Small intestine (tissue), 7 donors: ENCODE data around the gene GALNT7. TPM values are rescaled to one million over a fixed set of nuclear protein-coding genes. Genes with fewer than 3 reads are reported as not detected.

Source experiments
- DNase-seq, 2 donors: peaks; one replicate each; pipeline versions ENCODE4 v3.0.0 to v3.0.0-alpha.2; 2013
- FAIRE-seq: peaks from 2 replicates; lab custom pipeline; 2012; peaks lifted over from hg19 to GRCh38; lab: Jason Lieb, UNC
- H3K27ac ChIP-seq, 3 donors: one replicate each; pipeline ENCODE4 v1.5.1; 2013; ENCODE audit warnings: low read length in 2 of 3, mild to moderate bottlenecking in 2 of 3, control low read depth in 1 of 3, inconsistent platforms in 1 of 3, low read depth in 1 of 3, moderate library complexity in 1 of 3
- H3K27me3 ChIP-seq, 3 donors: one replicate each; pipeline ENCODE4 v1.6.1; 2013; ENCODE audit warnings: low read length in 3 of 3, inconsistent platforms in 1 of 3; ENCODE audit not compliant: control insufficient read depth in 3 of 3, insufficient read depth in 3 of 3
- H3K36me3 ChIP-seq, 3 donors: one replicate each; pipeline ENCODE4 v1.6.1; 2013; ENCODE audit warnings: low read length in 3 of 3, inconsistent platforms in 1 of 3, low read depth in 1 of 3, mild to moderate bottlenecking in 1 of 3, moderate library complexity in 1 of 3; ENCODE audit not compliant: control insufficient read depth in 3 of 3, insufficient read depth in 2 of 3
- H3K4me1 ChIP-seq, 3 donors: one replicate each; pipeline ENCODE4 v1.6.1; 2013; ENCODE audit warnings: low read length in 2 of 3, inconsistent platforms in 1 of 3, low read depth in 1 of 3, mild to moderate bottlenecking in 1 of 3, moderate library complexity in 1 of 3; ENCODE audit not compliant: control insufficient read depth in 3 of 3, insufficient read depth in 2 of 3
- H3K4me3 ChIP-seq, 3 donors: one replicate each; pipeline ENCODE4 v1.5.1; 2013; ENCODE audit warnings: low read length in 3 of 3, control low read depth in 1 of 3, inconsistent platforms in 1 of 3, low read depth in 1 of 3, mild to moderate bottlenecking in 1 of 3, moderate library complexity in 1 of 3
- H3K9me3 ChIP-seq, 2 donors: one replicate each; pipeline ENCODE4 v1.6.1; 2013; ENCODE audit warnings: low read depth in 1 of 2, low read length in 1 of 2; ENCODE audit not compliant: control insufficient read depth in 2 of 2, insufficient read depth in 1 of 2
- WGBS, 3 donors: extraction: QIAGEN DNeasy Blood & Tissue Kit; methylation state at CpG; one replicate each; pipeline ENCODE4 v1.1.7; 2013; 5-methylcytosine and 5-hydroxymethylcytosine counted together
- polyA plus RNA-seq, 4 donors: library from polyadenylated mRNA; stranded (reverse) in 3 of 4; unstranded in 1 of 4; fragments of 200-250 nt in 3 of 4; fragments of 120-200 nt in 1 of 4; gene quantifications; one replicate each; pipeline versions ENCODE4 v1.2.1 to v1.2.3, GENCODE V29; 2013
- donor health status: healthy with polysubstance abuse.
- donor health status: control.
- donor health status: control.
- donor health status: Bipolar disorder and iron deficiency.
- donor health status: healthy.

GALNT7 gene
- polyA plus RNA-seq, 4 donors, result 10.0 to 58.4 (median 19.5) TPM

DNA sequence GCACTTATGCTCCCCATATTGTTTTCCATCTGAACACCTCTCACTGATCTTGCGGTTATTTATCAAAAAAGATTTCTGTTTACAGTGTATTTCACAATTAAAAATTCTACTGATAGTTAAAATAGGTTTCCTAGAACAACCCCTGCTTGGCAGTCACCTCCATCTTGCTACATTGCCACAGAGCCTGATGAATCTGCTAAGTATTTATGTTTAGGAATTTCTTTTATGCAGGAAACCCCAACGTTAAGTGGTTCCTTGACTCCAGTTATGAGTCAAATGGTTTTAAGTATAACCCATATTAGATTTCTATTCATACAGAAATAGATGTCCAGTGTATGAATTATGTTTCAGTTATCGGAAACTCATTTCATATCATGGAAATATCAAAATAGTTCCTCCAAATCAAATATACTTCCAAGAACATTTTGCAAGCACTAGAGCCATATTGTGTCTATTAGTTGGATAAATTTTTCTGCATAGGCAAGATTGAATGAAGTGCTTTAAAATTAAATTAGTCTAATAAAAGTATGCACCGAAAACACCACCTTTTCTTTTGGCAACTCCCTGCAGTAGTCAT, 20.6 kb downstream of the GALNT7 start:
- no peak for FAIRE-seq
- Histone ChIP-seq H3K4me1 (peaks cover 0 to 46% (median 8%) of the 10 kb centered on the region in 3 donors), H3K36me3 (no peaks in the 10 kb centered on the region), H3K4me3 (no peak overlapping the region), H3K27ac (no peak overlapping the region), H3K27me3 (no peaks in the 10 kb centered on the region), H3K9me3 (no peaks in the 10 kb centered on the region)
- no peak for DNase-seq
- WGBS, 3 donors, result 87 to 94% (median 91%) methylated on average over 4 of the region's 4 CpGs

DNA sequence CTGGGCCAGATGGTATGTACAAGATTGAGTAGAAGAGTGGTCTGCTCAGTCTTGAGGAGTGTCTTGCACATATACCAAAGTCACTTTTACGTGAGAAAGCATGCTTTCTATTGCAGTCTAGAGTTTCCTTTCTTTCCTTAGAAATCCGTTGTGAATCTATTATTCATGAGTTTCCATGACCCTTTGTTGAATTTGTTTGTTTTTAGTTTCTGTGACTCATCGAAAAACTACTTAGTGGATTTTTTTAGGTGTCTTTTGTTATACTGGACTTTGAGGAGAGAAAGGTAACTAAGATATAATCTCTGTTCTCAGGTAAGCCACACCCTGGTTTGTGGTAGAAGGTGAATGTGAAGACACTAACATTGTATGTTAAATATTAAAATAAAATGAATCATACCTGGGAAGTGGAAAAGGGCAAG, 23.0 kb downstream of the GALNT7 start:
- Histone ChIP-seq H3K9me3 (no peaks in the 10 kb centered on the region), H3K4me3 (no peak overlapping the region), H3K36me3 (no peaks in the 10 kb centered on the region), H3K27me3 (no peaks in the 10 kb centered on the region), H3K4me1 (peaks cover 0 to 34% (median 8%) of the 10 kb centered on the region in 3 donors), H3K27ac (peak overlapping the region; percentile 48 to 68 (median 58))
- peak; percentile 56 to 82 for DNase-seq
- FAIRE-seq, result peak; percentile 82
- 25 to 51% (median 45%) methylated on average over 3 of the region's 3 CpGs for WGBS, 3 donors

DNA sequence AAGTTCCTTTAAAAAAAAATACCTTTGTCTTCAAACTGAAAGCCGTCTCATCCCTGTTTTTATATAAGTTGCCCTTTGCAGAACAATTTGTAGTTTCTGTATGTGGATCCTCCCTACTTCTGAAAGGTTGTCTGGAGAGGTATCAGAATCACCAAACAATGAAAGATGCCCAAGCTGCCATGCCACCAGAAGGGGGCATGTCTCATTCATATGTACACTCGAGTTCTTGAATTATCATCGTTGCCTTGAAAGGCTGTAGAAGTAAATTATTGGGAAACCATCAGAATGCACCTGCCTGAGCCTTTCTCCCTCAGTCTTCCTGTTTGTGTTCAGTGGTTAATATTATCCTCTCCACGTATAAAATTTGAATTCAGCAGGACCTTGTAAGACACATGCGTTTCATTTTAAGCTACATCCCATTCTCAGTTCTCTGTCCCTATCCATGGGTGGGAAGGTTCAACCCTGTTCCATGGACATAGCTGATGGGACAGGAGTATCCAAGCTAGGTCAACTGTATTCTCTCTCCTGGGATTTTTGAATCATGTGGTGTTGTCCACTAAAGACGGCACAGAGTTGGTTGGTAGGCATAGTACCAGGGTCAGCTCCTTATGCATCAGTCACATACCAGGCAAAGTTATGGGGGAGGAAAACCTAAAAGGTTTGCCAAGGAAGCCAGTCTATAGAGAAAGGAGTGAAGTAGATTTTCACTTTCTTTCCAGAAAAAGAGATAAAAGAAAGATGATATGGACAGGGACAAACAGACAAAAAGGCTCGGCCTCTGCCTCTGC, 24.0 kb downstream of the GALNT7 start:
- no peaks in the 10 kb centered on the region for H3K9me3 ChIP-seq
- H3K36me3 ChIP-seq, result no peaks in the 10 kb centered on the region
- H3K4me1 ChIP-seq, result peaks cover 0 to 27% (median 8%) of the 10 kb centered on the region in 3 donors
- WGBS, 3 donors, result 74 to 78% (median 77%) methylated on average over 7 of the region's 7 CpGs
- FAIRE-seq (no peak), DNase-seq (no peak)
- H3K4me3 ChIP-seq, result no peak overlapping the region
- peak overlapping the region in 1 of 3 donors; percentile 46 for H3K27ac ChIP-seq
- H3K27me3 ChIP-seq, result no peaks in the 10 kb centered on the region

DNA sequence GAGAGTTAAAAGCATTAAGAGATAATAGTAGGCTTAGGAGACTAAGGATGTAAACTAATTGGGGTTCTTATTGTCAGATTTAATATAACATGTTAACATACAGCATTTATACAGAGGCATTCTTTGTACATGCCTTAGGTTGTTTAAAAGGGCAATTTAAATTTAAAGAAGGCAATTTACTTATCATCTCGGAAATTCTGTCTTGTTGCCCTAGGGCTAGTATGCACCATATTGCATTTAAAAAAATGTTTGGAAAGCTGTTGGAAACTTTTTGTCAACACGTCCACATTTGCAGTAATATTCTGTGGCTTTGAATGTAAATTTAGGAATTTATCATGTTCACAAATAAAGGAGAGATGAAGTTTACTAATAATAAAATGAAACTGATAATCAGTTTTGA, 25.5 kb downstream of the GALNT7 start:
- H3K27ac ChIP-seq, result no peak overlapping the region
- H3K9me3 ChIP-seq, result no peaks in the 10 kb centered on the region
- no peak overlapping the region for H3K4me3 ChIP-seq
- no peak for FAIRE-seq
- no peaks in the 10 kb centered on the region for H3K27me3 ChIP-seq
- peaks cover 0 to 21% (median 6%) of the 10 kb centered on the region in 3 donors for H3K4me1 ChIP-seq
- WGBS, 3 donors, result 82 to 86% (median 85%) methylated on average over 2 of the region's 2 CpGs
- no peaks in the 10 kb centered on the region for H3K36me3 ChIP-seq
- DNase-seq, result no peak

DNA sequence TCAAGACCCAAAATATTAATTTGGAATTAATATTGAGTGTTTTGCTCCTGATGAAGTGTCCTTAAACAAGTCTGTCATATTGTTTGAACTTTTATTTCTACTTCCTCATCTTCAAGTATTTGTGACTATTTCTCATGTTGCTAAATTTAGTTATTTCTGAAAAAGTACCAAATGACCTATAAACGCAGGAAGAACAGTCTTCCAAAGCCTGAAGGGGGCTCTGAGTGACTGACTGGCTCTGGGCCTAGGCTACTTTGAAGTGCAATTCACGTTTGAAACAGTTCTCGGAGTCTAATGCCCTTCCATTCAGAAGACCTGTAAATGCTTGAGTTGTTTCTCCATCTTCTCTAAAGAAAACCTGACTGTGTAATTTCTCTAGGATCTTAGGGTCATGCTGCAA, 26.5 kb downstream of the GALNT7 start:
- 56 to 88% (median 84%) methylated on average over 3 of the region's 3 CpGs for WGBS, 3 donors
- FAIRE-seq, result no peak
- Histone ChIP-seq H3K4me3 (no peak overlapping the region), H3K9me3 (no peaks in the 10 kb centered on the region), H3K4me1 (peaks cover 0 to 19% (median 6%) of the 10 kb centered on the region in 3 donors), H3K36me3 (no peaks in the 10 kb centered on the region), H3K27ac (no peak overlapping the region), H3K27me3 (no peaks in the 10 kb centered on the region)
- no peak for DNase-seq

DNA sequence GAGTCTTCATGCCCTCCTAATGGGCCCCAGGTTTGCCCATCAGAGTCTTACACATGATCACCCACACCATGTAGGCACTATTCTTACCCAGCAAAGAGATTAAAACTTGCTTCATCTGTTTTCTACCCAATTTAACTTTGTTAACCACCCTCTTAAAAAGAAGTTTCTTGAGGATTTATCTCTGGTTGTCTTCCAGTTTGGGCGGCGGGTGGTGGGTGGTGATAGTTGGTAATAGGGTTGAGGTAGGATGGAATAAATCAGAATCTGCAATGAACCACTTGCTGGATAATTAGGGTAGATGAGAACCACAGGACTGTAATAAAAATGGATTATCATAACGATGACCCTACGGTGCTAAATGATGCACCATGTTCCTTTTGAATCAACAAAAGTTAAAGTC, 30.9 kb downstream of the GALNT7 start:
- no peak for DNase-seq
- 85 to 96% (median 94%) methylated on average over 4 of the region's 4 CpGs for WGBS, 3 donors
- FAIRE-seq, result no peak
- Histone ChIP-seq H3K36me3 (no peaks in the 10 kb centered on the region), H3K9me3 (peaks cover 0 to 7% of the 10 kb centered on the region in 2 donors), H3K27me3 (no peaks in the 10 kb centered on the region), H3K27ac (no peak overlapping the region), H3K4me3 (no peak overlapping the region), H3K4me1 (peaks cover 0 to 3% (median 0%) of the 10 kb centered on the region in 3 donors)

DNA sequence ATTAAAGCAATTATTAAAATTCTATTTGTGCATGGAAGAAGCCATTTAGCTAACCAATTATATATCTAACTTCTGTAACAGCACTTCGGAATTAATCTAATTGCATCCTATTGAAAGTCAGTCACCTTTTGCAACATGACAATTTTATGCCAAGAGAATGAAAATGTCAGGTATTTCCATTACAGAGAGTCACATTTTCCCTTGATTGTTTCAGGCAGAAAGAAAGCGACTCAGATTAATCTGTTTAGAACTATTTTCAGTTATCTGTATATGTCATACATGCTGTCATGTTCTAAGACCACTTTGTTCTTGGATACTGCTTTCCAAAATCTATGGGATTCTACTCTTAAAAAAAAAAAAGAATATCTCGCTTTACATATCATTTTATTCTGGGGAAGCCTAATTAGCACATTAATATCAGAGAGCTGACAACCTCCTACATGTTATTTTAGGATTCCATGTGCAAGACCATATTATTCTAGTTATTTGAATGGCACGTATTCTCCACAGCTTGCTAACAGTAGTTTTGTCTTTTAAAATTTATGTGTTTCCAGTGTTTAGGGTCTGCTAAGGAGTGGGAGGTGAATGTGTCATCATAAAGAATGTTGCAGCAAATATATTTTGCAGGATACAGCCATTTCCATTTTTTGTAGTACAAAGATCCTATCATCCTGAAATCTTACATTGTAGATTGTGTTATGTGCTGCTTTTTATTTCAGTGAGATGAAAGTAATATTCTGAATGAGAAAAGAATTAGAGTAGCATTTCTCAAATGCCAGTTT, 31.7 kb downstream of the GALNT7 start:
- Histone ChIP-seq H3K27me3 (no peaks in the 10 kb centered on the region), H3K4me1 (peaks cover 0 to 3% (median 0%) of the 10 kb centered on the region in 3 donors), H3K4me3 (no peak overlapping the region), H3K9me3 (peaks cover 0 to 7% of the 10 kb centered on the region in 2 donors), H3K36me3 (peaks cover 0 to 6% (median 0%) of the 10 kb centered on the region in 3 donors), H3K27ac (no peak overlapping the region)
- DNase-seq, result no peak
- no peak for FAIRE-seq
- 91 to 96% (median 95%) methylated on average over 4 of the region's 4 CpGs for WGBS, 3 donors

DNA sequence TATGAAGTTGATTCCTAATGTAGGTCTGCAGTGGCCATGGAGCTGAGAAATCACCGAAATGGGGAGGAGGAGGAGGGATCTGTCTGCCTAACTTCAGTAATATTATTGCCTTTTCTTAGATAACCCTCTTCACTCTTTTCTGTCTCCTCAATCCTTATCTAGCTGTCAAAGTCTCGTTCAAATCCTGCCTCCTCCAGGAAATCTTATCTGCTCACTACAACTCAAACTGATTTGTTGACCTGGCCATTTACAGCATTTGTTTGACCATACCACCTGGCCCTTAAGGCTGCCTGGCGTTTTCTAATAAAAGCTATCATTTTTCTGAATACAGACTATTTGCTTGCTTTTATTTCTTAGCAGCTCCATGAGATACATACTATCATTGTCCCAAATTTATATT, 33.8 kb downstream of the GALNT7 start:
- H3K36me3 ChIP-seq, result peaks cover 0 to 13% (median 0%) of the 10 kb centered on the region in 3 donors
- H3K27me3 ChIP-seq, result no peaks in the 10 kb centered on the region
- FAIRE-seq (no peak), DNase-seq (no peak)
- H3K4me1 ChIP-seq, result peaks cover 0 to 3% (median 0%) of the 10 kb centered on the region in 3 donors
- WGBS, 3 donors, result 70 to 83% (median 75%) methylated on average over 3 of the region's 3 CpGs
- H3K27ac ChIP-seq, result no peak overlapping the region
- no peak overlapping the region for H3K4me3 ChIP-seq
- H3K9me3 ChIP-seq, result peaks cover 0 to 7% of the 10 kb centered on the region in 2 donors
